SU-DHL-6 (cell line): ENCODE data around the gene BCO2.

Source experiments
- H2AFZ ChIP-seq: fragments of 200-600 bp; sonication (generic); 2 replicates; pipeline ENCODE4 v1.6.1; 2014; ENCODE audit warnings: low read depth, mild to moderate bottlenecking, moderate library complexity, mixed read lengths, antibody characterized with exemption, low read length; ENCODE audit not compliant: severe bottlenecking
- H3F3A ChIP-seq: fragments of 200-600 bp; shearing (Covaris generic); 2 replicates; pipeline ENCODE4 v1.6.0; 2016; ENCODE audit warnings: antibody characterized with exemption, mild to moderate bottlenecking; ENCODE audit not compliant: insufficient read depth
- H3K27ac ChIP-seq: fragments of 200-600 bp; sonication (generic); 2 replicates; pipeline ENCODE4 v1.5.1; 2016; ENCODE audit warnings: low read depth, mild to moderate bottlenecking, low read length, moderate library complexity, mixed read lengths
- H3K27me3 ChIP-seq: fragments of 200-600 bp; sonication (generic), shearing (Covaris generic); 2 replicates; pipeline ENCODE4 v1.6.0; 2014; ENCODE audit warnings: mild to moderate bottlenecking, low read length
- H3K36me3 ChIP-seq: fragments of 200-600 bp; sonication (generic); 2 replicates; pipeline ENCODE4 v1.6.1; 2014; ENCODE audit warnings: mild to moderate bottlenecking, low read length, mixed read lengths
- H3K4me2 ChIP-seq: fragments of 300-600, 200-600 bp; shearing (Covaris generic), sonication (generic); 2 replicates; pipeline ENCODE4 v1.6.0; 2014; ENCODE audit warnings: low read length, low read depth, mild to moderate bottlenecking; ENCODE audit not compliant: poor library complexity, severe bottlenecking
- H3K4me3 ChIP-seq: fragments of 200-600 bp; sonication (generic); 2 replicates; pipeline ENCODE4 v1.5.1; 2014; ENCODE audit warnings: antibody characterized with exemption, low read length, mild to moderate bottlenecking, mixed read lengths; ENCODE audit not compliant: insufficient read depth, poor library complexity, severe bottlenecking
- H3K79me2 ChIP-seq: fragments of 200-600 bp; sonication (generic); 2 replicates; pipeline ENCODE4 v1.6.1; 2014; ENCODE audit warnings: mild to moderate bottlenecking, low read length, moderate library complexity; ENCODE audit not compliant: insufficient read depth
- H3K9ac ChIP-seq: fragments of 200-600 bp; sonication (generic); 2 replicates; pipeline ENCODE4 v1.7.0; 2014; ENCODE audit warnings: mild to moderate bottlenecking, low read length
- H3K9me2 ChIP-seq: fragments of 200-600 bp; sonication (generic); replicated peaks from 2 replicates; pipeline ENCODE4 v1.6.1; 2014; ENCODE audit warnings: low read length; ENCODE audit not compliant: insufficient read depth
- H3K9me3 ChIP-seq: fragments of 200-600 bp; sonication (generic); 2 replicates; pipeline ENCODE4 v1.6.1; 2014; ENCODE audit warnings: low read length, mixed read lengths; ENCODE audit not compliant: insufficient read depth
- H4K20me1 ChIP-seq: fragments of 200-600 bp; sonication (generic); 2 replicates; pipeline ENCODE4 v1.6.1; 2014; ENCODE audit warnings: low read depth, mild to moderate bottlenecking, antibody characterized with exemption, low read length, moderate library complexity, mixed read lengths
- CTCF ChIP-seq: fragments of 200-600 bp; sonication (generic); IDR thresholded peaks from one replicate; pipeline ENCODE4 v1.5.1; 2017; ENCODE audit warnings: antibody characterized with exemption, mild to moderate bottlenecking, low read length, moderate library complexity; ENCODE audit not compliant: insufficient read depth, poor library complexity, severe bottlenecking
- EZH2phosphoT487 ChIP-seq: fragments of 200-600 bp; sonication (generic), shearing (Covaris generic); conservative IDR thresholded peaks from 2 replicates; pipeline ENCODE4 v1.6.1; 2018; ENCODE audit warnings: mild to moderate bottlenecking, antibody characterized with exemption, low read length, moderate library complexity, mixed read lengths

BCO2 gene

GRCh38 chr11:112215621-112216020 is 40.3 kb downstream of the BCO2 start:
- H3K79me2 ChIP-seq = no peaks in the 10 kb centered on the region
- no peaks in the 10 kb centered on the region for H3K36me3 ChIP-seq
- TF ChIP-seq CTCF (no peak), EZH2phosphoT487 (no peak)
- no peak overlapping the region for H3K4me2 ChIP-seq
- H3K9me2 ChIP-seq = no peaks in the 10 kb centered on the region
- no peak overlapping the region for H3K27ac ChIP-seq
- H3K9ac ChIP-seq = no peak overlapping the region
- H3K27me3 ChIP-seq = no peaks in the 10 kb centered on the region
- no peak overlapping the region for H3K4me3 ChIP-seq
- no peaks in the 10 kb centered on the region for H4K20me1 ChIP-seq
- H3K9me3 ChIP-seq = no peaks in the 10 kb centered on the region
- no peak overlapping the region for H2AFZ ChIP-seq
- H3F3A ChIP-seq = no peaks in the 10 kb centered on the region

- Histone ChIP-seq H3K27me3 (no peaks in the 10 kb centered on the region), H3K27ac (no peak overlapping the region)
These were observed 41.3 kb downstream of the BCO2 start for GRCh38 chr11:112216561-112217105.

GRCh38 chr11:112219476-112220232 is 44.3 kb downstream of the BCO2 start:
- H3K4me3 ChIP-seq = no peak overlapping the region
- no peaks in the 10 kb centered on the region for H3F3A ChIP-seq
- H3K79me2 ChIP-seq = no peaks in the 10 kb centered on the region
- H4K20me1 ChIP-seq = no peaks in the 10 kb centered on the region
- TF ChIP-seq CTCF (peak; percentile 59), EZH2phosphoT487 (no peak)
- no peak overlapping the region for H3K27ac ChIP-seq
- H3K36me3 ChIP-seq = no peaks in the 10 kb centered on the region
- no peak overlapping the region for H3K9ac ChIP-seq
- no peaks in the 10 kb centered on the region for H3K9me2 ChIP-seq
- H2AFZ ChIP-seq = peak overlapping the region; percentile 64
- H3K27me3 ChIP-seq = no peaks in the 10 kb centered on the region
- H3K4me2 ChIP-seq = no peak overlapping the region
- no peaks in the 10 kb centered on the region for H3K9me3 ChIP-seq

More at GRCh38 chr11:112216561-112217105, 41.3 kb downstream of the BCO2 start:
- H3K4me2 ChIP-seq = no peak overlapping the region
- no peak overlapping the region for H2AFZ ChIP-seq
- H3K79me2 ChIP-seq = no peaks in the 10 kb centered on the region
- H3K36me3 ChIP-seq = no peaks in the 10 kb centered on the region
- no peaks in the 10 kb centered on the region for H4K20me1 ChIP-seq
- TF ChIP-seq EZH2phosphoT487 (no peak), CTCF (no peak)
- H3K9me3 ChIP-seq = no peaks in the 10 kb centered on the region
- H3K4me3 ChIP-seq = no peak overlapping the region
- no peaks in the 10 kb centered on the region for H3F3A ChIP-seq
- H3K9ac ChIP-seq = no peak overlapping the region
- no peaks in the 10 kb centered on the region for H3K9me2 ChIP-seq
